HG03565 (cell line): ENCODE measurements around the gene SCG3.

ENCODE experiments used
- ATAC-seq: cut with Tn5 transposase; IDR thresholded peaks from one replicate; pipeline ENCODE4 v1.9.1; 2021; ENCODE audit warnings: mild to moderate bottlenecking, moderate library complexity; ENCODE audit not compliant: unreplicated experiment

Gene SCG3

DNA sequence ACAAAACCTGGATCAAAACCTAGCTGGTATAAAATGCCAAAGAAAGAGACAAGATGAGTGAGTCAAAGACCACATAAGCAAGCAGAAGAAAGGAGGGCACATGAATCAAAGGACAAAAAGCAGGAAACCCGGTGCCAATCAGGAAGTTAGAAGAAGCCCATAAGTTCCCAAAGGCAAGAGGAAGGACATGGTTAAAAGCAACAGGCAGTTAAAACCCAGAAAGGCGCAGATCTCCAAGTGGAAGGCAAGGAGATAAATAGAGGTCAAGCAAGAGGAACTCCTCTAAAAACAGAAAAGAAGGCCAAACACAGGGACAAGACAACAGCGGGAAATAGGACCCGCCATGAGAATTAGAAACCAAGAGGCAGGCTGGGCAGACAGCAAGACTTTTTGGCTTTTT, 74.5 kb downstream of the SCG3 start:
- ATAC-seq, result no peak

DNA sequence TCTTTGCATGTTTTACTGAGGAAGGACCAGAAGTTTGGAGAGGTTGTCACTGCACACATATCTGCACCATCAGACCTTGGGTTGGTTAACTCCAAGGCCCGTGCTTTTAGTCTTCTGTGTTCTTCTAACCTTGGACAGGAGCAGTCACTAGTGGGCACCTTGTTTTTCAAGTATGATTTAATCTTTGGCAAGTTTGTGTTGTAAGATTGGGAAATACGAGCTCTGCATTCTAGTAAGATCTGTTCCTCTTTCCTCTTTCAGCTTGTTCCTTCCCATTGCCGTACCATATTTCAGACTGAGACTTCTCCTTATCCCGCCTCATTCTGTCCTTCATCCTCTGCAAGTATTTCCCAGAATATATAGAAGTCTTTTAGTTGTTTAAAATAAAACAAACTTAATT, 75.2 kb downstream of the SCG3 start:
- no peak for ATAC-seq

DNA sequence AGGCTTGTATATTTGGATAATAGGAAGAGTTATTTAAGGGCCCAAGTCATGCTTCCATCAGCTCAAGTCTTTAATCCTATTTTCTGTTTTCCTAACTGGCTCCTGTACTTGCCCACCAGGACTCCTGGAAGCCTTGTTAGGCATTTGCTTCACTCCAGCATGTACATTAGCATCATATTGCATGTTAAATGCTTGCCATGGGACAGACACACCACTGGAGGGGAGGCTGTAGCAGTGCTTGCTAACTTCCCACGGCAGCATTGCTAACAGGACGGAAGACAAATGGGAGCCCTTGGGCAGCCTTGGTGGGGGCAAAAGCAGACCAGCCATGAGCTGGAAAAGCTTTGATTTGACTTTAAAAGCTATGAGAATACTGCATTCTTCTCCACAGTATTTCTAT, 76.1 kb downstream of the SCG3 start:
- ATAC-seq, result no peak

DNA sequence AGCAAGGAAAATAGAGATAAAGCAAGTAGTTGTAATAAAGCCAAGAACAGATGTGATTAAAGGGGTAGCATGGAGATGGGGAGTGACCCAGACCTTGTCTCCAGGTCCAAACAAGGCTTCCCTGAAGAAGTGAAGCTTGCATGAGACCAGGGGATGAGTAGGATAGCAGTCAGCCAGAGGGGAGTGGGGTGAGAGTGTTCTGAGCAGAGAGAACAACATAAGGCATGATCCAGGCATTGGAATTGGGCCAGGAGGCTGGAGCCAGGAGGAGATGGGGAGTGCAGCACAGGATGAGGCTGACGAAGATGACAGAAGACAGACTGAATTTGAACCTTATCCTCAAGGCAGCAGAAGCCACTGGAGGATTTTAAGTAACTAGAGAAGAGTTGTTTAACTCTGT, 77.3 kb downstream of the SCG3 start:
- ATAC-seq, result no peak

DNA sequence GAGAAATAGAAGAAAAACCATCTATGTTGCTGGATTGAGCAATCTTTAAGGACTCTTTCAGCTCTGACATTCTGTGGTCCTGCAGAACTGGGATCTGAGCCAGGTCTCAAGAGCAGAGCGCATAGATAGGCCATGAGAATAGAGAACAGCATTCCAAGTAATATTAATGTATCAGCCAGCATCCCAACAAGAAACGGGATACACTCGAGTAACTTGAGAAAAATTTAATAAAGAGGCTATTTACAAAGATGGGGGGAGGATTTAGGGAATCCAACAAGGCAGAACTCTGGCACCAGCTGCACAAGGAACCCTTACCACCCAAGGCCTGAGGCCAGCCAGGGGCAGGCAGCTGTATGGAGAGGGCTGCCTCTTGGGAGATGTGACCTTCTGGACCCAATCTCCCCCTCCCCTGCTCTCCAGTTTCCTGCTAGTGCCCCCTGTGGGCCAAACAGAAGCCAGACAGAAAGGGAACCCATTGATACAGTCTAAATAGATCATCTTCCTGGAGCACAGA, 78.3 kb downstream of the SCG3 start:
- ATAC-seq, result no peak

DNA sequence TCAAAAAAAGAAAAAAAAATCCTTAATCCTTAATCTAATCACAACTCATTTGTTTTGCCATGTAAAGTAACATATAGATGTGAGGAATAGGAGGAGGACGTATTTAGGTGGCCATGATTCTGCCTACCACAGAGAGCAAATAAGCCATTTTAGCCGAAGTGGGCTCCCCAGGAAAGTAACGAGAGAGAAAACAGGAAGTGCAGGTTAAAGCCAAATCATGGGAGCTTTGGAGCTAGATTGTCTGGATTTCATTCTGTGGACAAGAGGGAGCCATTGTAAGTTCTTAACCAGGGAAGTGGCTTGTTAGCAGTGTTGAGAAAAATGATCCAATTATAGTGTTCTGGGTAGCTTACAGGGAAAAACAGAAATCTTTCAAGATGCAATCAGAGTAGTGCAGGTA, 79.5 kb downstream of the SCG3 start:
- no peak for ATAC-seq

DNA sequence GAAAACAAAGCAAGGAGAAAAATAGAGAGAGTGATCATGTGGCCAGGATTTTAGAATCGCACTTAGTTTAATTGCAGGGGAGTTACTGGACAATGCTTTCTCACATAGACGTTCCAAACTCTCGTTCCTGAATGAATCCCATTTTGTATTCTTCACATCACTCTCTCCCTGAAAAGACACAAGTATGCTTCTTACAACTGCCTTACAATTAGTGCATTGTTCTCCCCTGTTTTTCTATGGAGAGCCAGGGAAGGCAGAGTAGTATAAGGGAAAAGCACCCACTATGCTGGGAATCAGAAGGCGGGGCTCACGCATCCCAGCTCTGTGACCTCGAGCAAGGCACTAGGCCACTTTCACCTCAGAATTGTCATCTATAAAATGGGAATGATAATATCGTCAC, 84.4 kb downstream of the SCG3 start:
- no peak for ATAC-seq

DNA sequence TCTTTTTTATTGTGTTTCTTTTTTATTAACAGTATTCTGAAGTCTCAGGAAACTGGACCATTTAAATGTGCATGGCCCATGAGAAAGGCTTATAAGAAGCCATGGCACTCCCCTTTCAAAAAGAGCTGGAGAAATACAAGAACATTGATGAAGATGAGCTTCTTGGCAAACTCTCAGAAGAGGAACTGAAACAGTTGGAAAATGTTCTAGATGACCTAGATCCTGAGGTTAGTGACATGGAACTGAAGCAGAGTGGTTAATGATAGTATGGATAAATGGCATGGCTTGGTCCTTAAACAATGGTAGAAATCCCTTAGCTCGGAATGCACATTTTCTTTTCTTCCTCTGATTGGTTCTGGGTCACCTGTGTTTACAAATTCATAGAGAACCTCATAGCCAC, 85.0 kb downstream of the SCG3 start:
- ATAC-seq, result no peak

DNA sequence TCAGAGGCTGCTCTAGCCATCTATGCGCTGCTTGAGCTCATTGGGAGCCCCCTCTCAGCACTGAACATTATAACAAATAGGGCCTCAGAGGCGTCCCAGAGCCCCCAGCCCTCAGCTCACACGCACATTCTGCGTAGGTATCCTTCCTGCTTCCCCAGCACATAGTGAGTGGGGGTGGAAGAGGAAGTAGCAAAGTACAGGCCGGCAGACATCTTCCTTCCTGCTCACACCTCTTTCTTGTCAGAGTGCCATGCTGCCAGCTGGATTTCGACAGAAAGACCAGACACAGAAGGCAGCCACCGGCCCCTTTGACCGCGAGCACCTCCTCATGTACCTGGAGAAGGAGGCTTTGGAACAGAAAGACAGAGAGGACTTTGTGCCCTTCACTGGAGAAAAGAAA, 86.7 kb downstream of the SCG3 start:
- ATAC-seq, result no peak
